CD14-positive monocyte (primary cell): ENCODE measurements around the gene DDX31. TPM values are rescaled to one million over a fixed set of nuclear protein-coding genes. Genes with fewer than 3 reads are reported as not detected.

Experiments
- DNase-seq, 3 donors: peaks; one replicate each; pipeline ENCODE4 v3.0.0-alpha.2; 2011 to 2022
- H2AFZ ChIP-seq: 2 replicates; pipeline ENCODE4 v1.6.0; 2012; ENCODE audit warnings: mild to moderate bottlenecking, low read depth, low read length, inconsistent platforms; ENCODE audit not compliant: insufficient read depth, poor library complexity, severe bottlenecking
- H3K27ac ChIP-seq, 2 donors: 1 replicate in 1 of 2; 2 replicates in 1 of 2; pipeline ENCODE4 v1.5.1; 2012 to 2013; ENCODE audit warnings: low read length in 2 of 2, control low read depth in 1 of 2, inconsistent platforms in 1 of 2, low read depth in 1 of 2, mild to moderate bottlenecking in 1 of 2
- H3K27me3 ChIP-seq, 2 donors: one replicate each; pipeline versions ENCODE4 v1.6.0 to v1.6.1; 2011 to 2013; ENCODE audit warnings: low read length in 2 of 2; ENCODE audit not compliant: control insufficient read depth in 2 of 2, insufficient read depth in 2 of 2
- H3K36me3 ChIP-seq, 2 donors: replicated peaks in 1 of 2; 1 replicate in 1 of 2; 2 replicates in 1 of 2; pipeline versions ENCODE4 v1.5.1 to v1.6.1; 2012 to 2013; ENCODE audit warnings: low read length in 2 of 2, control low read depth in 1 of 2, inconsistent platforms in 1 of 2, mild to moderate bottlenecking in 1 of 2; ENCODE audit not compliant: insufficient read depth in 2 of 2, control insufficient read depth in 1 of 2
- H3K4me1 ChIP-seq, 2 donors: 1 replicate in 1 of 2; 2 replicates in 1 of 2; pipeline versions ENCODE4 v1.5.1 to v1.6.1; 2012 to 2013; ENCODE audit warnings: low read length in 2 of 2, control low read depth in 1 of 2, inconsistent platforms in 1 of 2, mild to moderate bottlenecking in 1 of 2, moderate library complexity in 1 of 2; ENCODE audit not compliant: insufficient read depth in 2 of 2, control insufficient read depth in 1 of 2
- H3K4me2 ChIP-seq: replicated peaks from 2 replicates; pipeline ENCODE3; 2012; ENCODE audit warnings: low read length, moderate library complexity, mild to moderate bottlenecking; ENCODE audit not compliant: poor library complexity, severe bottlenecking; ENCODE audit errors: extremely low read depth
- H3K4me3 ChIP-seq, 3 experiments: fragments of 200-600 bp in 1 of 3; sonication (generic) in 1 of 3; replicated peaks in 1 of 3; 1 replicate in 2 of 3; 2 replicates in 1 of 3; pipeline ENCODE4 v1.5.1; 2011 to 2013; ENCODE audit warnings: low read length in 3 of 3, mild to moderate bottlenecking in 3 of 3, control low read depth in 2 of 3, low read depth in 2 of 3, inconsistent platforms in 1 of 3, moderate library complexity in 1 of 3
- H3K79me2 ChIP-seq: 2 replicates; pipeline ENCODE4 v1.6.0; 2012; ENCODE audit warnings: mild to moderate bottlenecking, control low read depth, inconsistent platforms, low read length, moderate library complexity; ENCODE audit not compliant: insufficient read depth
- H3K9ac ChIP-seq: 2 replicates; pipeline ENCODE4 v1.6.0; 2017; ENCODE audit warnings: low read length, mild to moderate bottlenecking; ENCODE audit not compliant: insufficient read depth, poor library complexity, severe bottlenecking
- H3K9me3 ChIP-seq, 2 donors: replicated peaks in 1 of 2; 1 replicate in 1 of 2; 2 replicates in 1 of 2; pipeline versions ENCODE4 v1.5.1 to v1.6.1; 2012 to 2013; ENCODE audit warnings: low read length in 2 of 2, control low read depth in 1 of 2; ENCODE audit not compliant: control insufficient read depth in 1 of 2, insufficient read depth in 1 of 2
- H4K20me1 ChIP-seq: 2 replicates; pipeline ENCODE4 v1.6.0; 2012; ENCODE audit warnings: mild to moderate bottlenecking, low read length, control low read depth, moderate library complexity; ENCODE audit not compliant: insufficient read depth
- H3K27ac Mint-ChIP-seq, 7 donors: one replicate each; pipeline ENCODE4 v1.8.0; 2020; ENCODE audit warnings: mild to moderate bottlenecking in 7 of 7, mixed read lengths in 7 of 7, moderate library complexity in 6 of 7, inconsistent platforms in 2 of 7
- H3K27me3 Mint-ChIP-seq, 3 donors: one replicate each; pipeline ENCODE4 v1.8.0; 2021 to 2022; ENCODE audit warnings: low read depth in 3 of 3, mild to moderate bottlenecking in 3 of 3, mixed read lengths in 3 of 3, moderate library complexity in 3 of 3, inconsistent platforms in 1 of 3
- H3K36me3 Mint-ChIP-seq, 2 donors: one replicate each; pipeline ENCODE4 v1.8.0; 2020; ENCODE audit warnings: mixed read lengths in 2 of 2, inconsistent platforms in 1 of 2, mild to moderate bottlenecking in 1 of 2
- H3K4me1 Mint-ChIP-seq: one replicate; pipeline ENCODE4 v1.8.0; 2020; ENCODE audit warnings: mild to moderate bottlenecking, mixed read lengths
- H3K4me3 Mint-ChIP-seq, 2 donors: one replicate each; pipeline ENCODE4 v1.8.0; 2020; ENCODE audit warnings: mild to moderate bottlenecking in 2 of 2, mixed read lengths in 2 of 2, moderate library complexity in 1 of 2
- H3K9me3 Mint-ChIP-seq, 7 donors: one replicate each; pipeline ENCODE4 v1.8.0; 2020 to 2022; ENCODE audit warnings: mixed read lengths in 7 of 7, mild to moderate bottlenecking in 6 of 7, moderate library complexity in 6 of 7, inconsistent platforms in 2 of 7
- WGBS: methylation state at CpG from one replicate; pipeline ENCODE4 v1.1.5; 2013; ENCODE audit warnings: missing lambda C conversion rate; ENCODE audit not compliant: insufficient coverage; 5-methylcytosine and 5-hydroxymethylcytosine counted together
- intact Hi-C, 2 donors: fragments of 100-400 bp; cut with micrococcal nuclease; formaldehyde crosslinking; loops; one replicate each; pipeline versions ENCODE4 v1.15.0 to v1.15.1; 2023
- polyA plus RNA-seq, 3 donors: library from polyadenylated mRNA; depleted of rRNA in 1 of 3; unstranded in 2 of 3; stranded (reverse) in 1 of 3; fragments of 300-500 nt in 2 of 3; fragments of >200 nt in 1 of 3; fragmentation: Illumina TruSeq in 2 of 3; gene quantifications; 1 replicate in 2 of 3; 2 replicates in 1 of 3; pipeline ENCODE4 v1.2.3, GENCODE V29; 2012 to 2021
- TF ChIP-seq, protein P1 (sequence below): fragments of 200-600 bp; IDR thresholded peaks from one replicate; pipeline ENCODE4 v1.8.0; 2022; ENCODE audit warnings: antibody characterized with exemption, mild to moderate bottlenecking

The DDX31 gene
- polyA plus RNA-seq, 3 donors = 1.1 to 4.2 (median 1.5) TPM

DNA sequence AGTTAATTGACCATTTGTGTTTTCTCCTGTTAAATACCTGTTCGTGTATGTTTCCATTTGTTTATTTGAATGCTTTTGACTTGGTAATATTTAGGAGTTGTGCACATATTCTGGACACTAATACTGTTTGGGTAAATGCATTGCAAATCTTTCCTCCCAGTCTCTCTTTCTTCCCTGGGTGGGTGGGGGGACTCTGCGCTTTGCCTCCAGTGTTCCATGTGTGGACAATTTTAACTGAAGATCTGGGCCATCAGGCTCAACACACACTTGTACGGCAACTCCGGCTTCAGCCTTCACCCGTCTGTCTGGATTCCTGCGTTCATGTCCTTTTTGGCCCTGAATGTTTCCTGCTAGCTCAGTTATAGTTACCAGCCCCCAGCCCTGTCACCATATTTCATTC lies 40.5 kb upstream of the DDX31 start:
- no peak for DNase-seq
- WGBS = 100% methylated on average over 1 of the region's 6 CpGs

DNA sequence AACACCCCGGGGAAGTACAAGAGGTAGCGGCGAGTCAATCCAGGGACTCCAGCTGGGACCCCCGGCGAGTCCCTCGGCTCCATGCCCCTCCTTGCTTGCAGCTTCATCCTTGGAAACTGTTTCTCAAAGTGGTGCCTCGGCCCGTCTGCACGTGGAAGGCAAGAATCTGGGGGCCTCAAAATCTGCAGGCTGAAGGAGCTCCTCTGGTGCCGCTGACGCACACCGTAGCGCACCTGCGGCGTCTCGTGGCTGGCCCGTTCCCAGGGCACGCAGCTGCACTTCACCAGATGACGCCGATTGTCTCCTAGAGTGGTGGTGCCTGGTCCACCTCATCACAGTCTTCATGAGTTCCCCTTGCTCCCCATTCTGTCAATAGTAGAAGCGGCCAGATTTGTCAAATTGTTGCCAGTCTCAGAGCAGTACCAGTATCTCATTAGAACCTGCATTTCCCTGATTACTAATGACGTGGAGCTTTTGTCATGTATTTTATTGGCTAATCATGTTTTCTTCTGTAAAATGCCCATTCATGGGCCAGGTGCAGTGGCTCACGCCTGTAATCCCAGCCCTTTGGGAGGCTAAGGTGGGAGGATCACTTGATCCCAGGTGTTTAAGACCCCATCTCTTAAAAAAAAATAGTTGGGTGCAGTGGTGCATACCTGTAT lies 39.1 kb upstream of the DDX31 start:
- Histone ChIP-seq H3K27ac (no peak overlapping the region), H3K4me3 (no peak overlapping the region), H2AFZ (no peak overlapping the region), H3K9ac (no peak overlapping the region), H4K20me1 (no peaks in the 10 kb centered on the region), H3K36me3 (no peaks in the 10 kb centered on the region), H3K27me3 (no peaks in the 10 kb centered on the region), H3K9me3 (no peaks in the 10 kb centered on the region), H3K4me1 (no peaks in the 10 kb centered on the region), H3K4me2 (no peak overlapping the region), H3K79me2 (no peaks in the 10 kb centered on the region)
- Mint-ChIP-seq H3K36me3 (no peaks in the 10 kb centered on the region), H3K27me3 (peaks cover 0 to 14% (median 10%) of the 10 kb centered on the region in 3 donors), H3K4me1 (no peaks in the 10 kb centered on the region), H3K4me3 (no peak overlapping the region), H3K9me3 (peaks cover 0 to 3% (median 0%) of the 10 kb centered on the region in 7 donors), H3K27ac (no peak overlapping the region)
- intact Hi-C loops = no loop called here
- TF ChIP-seq, protein P1, sequence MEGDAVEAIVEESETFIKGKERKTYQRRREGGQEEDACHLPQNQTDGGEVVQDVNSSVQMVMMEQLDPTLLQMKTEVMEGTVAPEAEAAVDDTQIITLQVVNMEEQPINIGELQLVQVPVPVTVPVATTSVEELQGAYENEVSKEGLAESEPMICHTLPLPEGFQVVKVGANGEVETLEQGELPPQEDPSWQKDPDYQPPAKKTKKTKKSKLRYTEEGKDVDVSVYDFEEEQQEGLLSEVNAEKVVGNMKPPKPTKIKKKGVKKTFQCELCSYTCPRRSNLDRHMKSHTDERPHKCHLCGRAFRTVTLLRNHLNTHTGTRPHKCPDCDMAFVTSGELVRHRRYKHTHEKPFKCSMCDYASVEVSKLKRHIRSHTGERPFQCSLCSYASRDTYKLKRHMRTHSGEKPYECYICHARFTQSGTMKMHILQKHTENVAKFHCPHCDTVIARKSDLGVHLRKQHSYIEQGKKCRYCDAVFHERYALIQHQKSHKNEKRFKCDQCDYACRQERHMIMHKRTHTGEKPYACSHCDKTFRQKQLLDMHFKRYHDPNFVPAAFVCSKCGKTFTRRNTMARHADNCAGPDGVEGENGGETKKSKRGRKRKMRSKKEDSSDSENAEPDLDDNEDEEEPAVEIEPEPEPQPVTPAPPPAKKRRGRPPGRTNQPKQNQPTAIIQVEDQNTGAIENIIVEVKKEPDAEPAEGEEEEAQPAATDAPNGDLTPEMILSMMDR = no peak
- no peak for DNase-seq
- 97% methylated on average over 21 of the region's 23 CpGs for WGBS

More for the DNA sequence above, 40.5 kb upstream of the DDX31 start:
- no peaks in the 10 kb centered on the region for H3K36me3 ChIP-seq
- Mint-ChIP-seq H3K4me1 (no peaks in the 10 kb centered on the region), H3K27me3 (peaks cover 0 to 6% (median 2%) of the 10 kb centered on the region in 3 donors), H3K36me3 (no peaks in the 10 kb centered on the region), H3K4me3 (no peak overlapping the region), H3K9me3 (no peaks in the 10 kb centered on the region), H3K27ac (no peak overlapping the region)
- H2AFZ ChIP-seq = no peak overlapping the region
- no peak overlapping the region for H3K4me2 ChIP-seq
- H3K9ac ChIP-seq = no peak overlapping the region
- no peaks in the 10 kb centered on the region for H3K27me3 ChIP-seq
- intact Hi-C loops = no loop called here
- H4K20me1 ChIP-seq = no peaks in the 10 kb centered on the region
- TF ChIP-seq, protein P1 = no peak
- no peak overlapping the region for H3K4me3 ChIP-seq
- H3K4me1 ChIP-seq = no peaks in the 10 kb centered on the region
- H3K9me3 ChIP-seq = no peaks in the 10 kb centered on the region
- no peaks in the 10 kb centered on the region for H3K79me2 ChIP-seq
- H3K27ac ChIP-seq = no peak overlapping the region
